Measurements from ENCODE around the gene SPATA46.
"Not testable (repeated sequence)": the region's sequence is repeated elsewhere in the genome, so short reads cannot be mapped to it uniquely, and the experiment has no call there.

SPATA46 gene

GRCh38 chr1:162358928-162359327, 17.7 kb downstream of the SPATA46 start:
- DNase-seq (ENCODE audit: extremely low read depth in 1 of 2, low read depth in 1 of 2): no peak

- DNase-seq (ENCODE audit: extremely low read depth in 1 of 2, low read depth in 1 of 2): no peak
These were observed 18.9 kb downstream of the SPATA46 start for GRCh38 chr1:162357681-162358266.

GRCh38 chr1:162353702-162354101, 23.0 kb downstream of the SPATA46 start:
- no peak for DNase-seq (ENCODE audit: extremely low read depth in 1 of 2, low read depth in 1 of 2)

- no peak for DNase-seq (ENCODE audit: extremely low read depth in 1 of 2, low read depth in 1 of 2)
These were observed 23.6 kb downstream of the SPATA46 start for GRCh38 chr1:162353078-162353477.

GRCh38 chr1:162351874-162352273, 24.8 kb downstream of the SPATA46 start:
- DNase-seq (ENCODE audit: extremely low read depth in 1 of 2, low read depth in 1 of 2): not testable (repeated sequence)

- no peak for DNase-seq (ENCODE audit: extremely low read depth in 1 of 2, low read depth in 1 of 2)
These were observed 25.3 kb downstream of the SPATA46 start for GRCh38 chr1:162351246-162351842.

GRCh38 chr1:162349635-162350330, 26.9 kb downstream of the SPATA46 start:
- DNase-seq (ENCODE audit: extremely low read depth in 1 of 2, low read depth in 1 of 2): no peak

GRCh38 chr1:162347281-162347680, 29.4 kb downstream of the SPATA46 start:
- DNase-seq (ENCODE audit: extremely low read depth in 1 of 2, low read depth in 1 of 2): no peak

GRCh38 chr1:162343470-162343869, 33.2 kb downstream of the SPATA46 start:
- DNase-seq (ENCODE audit: extremely low read depth in 1 of 2, low read depth in 1 of 2): no peak

- no peak for DNase-seq (ENCODE audit: extremely low read depth in 1 of 2, low read depth in 1 of 2)
These were observed 34.1 kb downstream of the SPATA46 start for GRCh38 chr1:162342452-162342983.

GRCh38 chr1:162336621-162337285, 39.9 kb downstream of the SPATA46 start:
- DNase-seq (ENCODE audit: extremely low read depth in 1 of 2, low read depth in 1 of 2): no peak

- no peak for DNase-seq (ENCODE audit: extremely low read depth in 1 of 2, low read depth in 1 of 2)
These were observed 41.5 kb downstream of the SPATA46 start for GRCh38 chr1:162335126-162335525.

- no peak for DNase-seq (ENCODE audit: extremely low read depth in 1 of 2, low read depth in 1 of 2)
These were observed 42.7 kb downstream of the SPATA46 start for GRCh38 chr1:162333991-162334390.

GRCh38 chr1:162329826-162330225, 46.8 kb downstream of the SPATA46 start:
- DNase-seq (ENCODE audit: extremely low read depth in 1 of 2, low read depth in 1 of 2): no peak

GRCh38 chr1:162328512-162328911, 48.1 kb downstream of the SPATA46 start:
- DNase-seq (ENCODE audit: extremely low read depth in 1 of 2, low read depth in 1 of 2): no peak

GRCh38 chr1:162327788-162328165, 48.9 kb downstream of the SPATA46 start:
- DNase-seq (ENCODE audit: extremely low read depth in 1 of 2, low read depth in 1 of 2): no peak

- DNase-seq (ENCODE audit: extremely low read depth in 1 of 2, low read depth in 1 of 2): no peak
These were observed 49.4 kb downstream of the SPATA46 start for GRCh38 chr1:162327144-162327787.

- DNase-seq (ENCODE audit: extremely low read depth in 1 of 2, low read depth in 1 of 2): no peak
These were observed 50.1 kb downstream of the SPATA46 start for GRCh38 chr1:162326559-162326958.

- no peak for DNase-seq (ENCODE audit: extremely low read depth in 1 of 2, low read depth in 1 of 2)
These were observed 52.3 kb downstream of the SPATA46 start for GRCh38 chr1:162324396-162324795.

Data from stimulated activated CD8-positive, alpha-beta memory T cell treated with anti-CD3 and anti-CD28 coated beads, Interleukin-7, amount 100 ng/mL, for 48 hours (primary cell).